Gastrocnemius medialis (tissue), 4 donors: ENCODE measurements around the gene GPC6.
"Not testable (repeated sequence)": the region's sequence is repeated elsewhere in the genome, so short reads cannot be mapped to it uniquely, and the experiment has no call there.

Source experiments
- CTCF ChIP-seq, 5 experiments: fragments of 450-650 bp in 3 of 5; fragments of 200-600 bp in 2 of 5; sonication (generic) in 2 of 5; IDR thresholded peaks in 4 of 5; conservative IDR thresholded peaks in 1 of 5; 1 replicate in 4 of 5; 2 replicates in 1 of 5; pipeline ENCODE4 v1.5.1; 2016 to 2019; ENCODE audit warnings: antibody characterized with exemption in 5 of 5, mild to moderate bottlenecking in 3 of 5, moderate library complexity in 3 of 5
- POLR2A ChIP-seq, 2 donors: fragments of 450-650 bp; IDR thresholded peaks; one replicate each; pipeline ENCODE4 v1.6.1; 2017; ENCODE audit warnings: antibody characterized with exemption in 2 of 2, mild to moderate bottlenecking in 2 of 2, moderate library complexity in 2 of 2

DNA sequence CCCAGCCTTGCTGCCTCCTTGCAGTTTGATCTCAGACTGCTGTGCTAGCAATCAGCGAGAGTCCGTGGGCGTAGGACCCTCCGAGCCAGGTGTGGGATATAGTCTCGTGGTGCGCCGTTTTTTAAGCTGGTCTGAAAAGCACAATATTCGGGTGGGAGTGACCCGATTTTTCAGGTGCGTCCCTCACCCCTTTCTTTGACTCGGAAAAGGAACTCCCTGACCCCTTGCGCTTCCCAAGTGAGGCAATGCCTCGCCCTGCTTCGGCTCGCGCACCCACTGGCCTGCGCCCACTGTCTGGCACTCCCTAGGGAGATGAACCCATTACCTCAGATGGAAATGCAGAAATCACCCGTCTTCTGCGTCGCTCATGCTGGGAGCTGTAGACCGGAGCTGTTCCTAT lies 269.5 kb downstream of the GPC6 start:
- TF ChIP-seq POLR2A (IDR thresholded peaks at IDR 0.05); CTCF (IDR thresholded peaks at IDR 0.05 in 4 of 5, conservative IDR thresholded peaks at IDR 0.05 in 1 of 5): not testable (repeated sequence)
